ENCODE measurements around the gene GINS2.

Gene GINS2

GRCh38 chr16:85679870-85680269 lies 8.9 kb downstream of the GINS2 start:
- no peak for TF ChIP-seq CTCF (IDR thresholded peaks at IDR 0.05; ENCODE audit: low read depth, low read length)
- no peak for DNase-seq (ENCODE audit: low read depth, low spot score)
- no peak overlapping the region for H3K4me3 ChIP-seq (ENCODE audit: low read depth, low read length)
- in situ Hi-C loops (cut with HindIII; ENCODE audit: low sequenced_read_pairs), result no loop called here

- TF ChIP-seq CTCF (IDR thresholded peaks at IDR 0.05; ENCODE audit: low read depth, low read length), result no peak
- H3K4me3 ChIP-seq (ENCODE audit: low read depth, low read length), result no peak overlapping the region
- DNase-seq (ENCODE audit: low read depth, low spot score), result no peak
- in situ Hi-C loops (cut with HindIII; ENCODE audit: low sequenced_read_pairs), result no loop called here
Measured at GRCh38 chr16:85678821-85679220, 9.9 kb downstream of the GINS2 start.

GRCh38 chr16:85678016-85678415 lies 10.7 kb downstream of the GINS2 start:
- no peak for TF ChIP-seq CTCF (IDR thresholded peaks at IDR 0.05; ENCODE audit: low read depth, low read length)
- no peak for DNase-seq (ENCODE audit: low read depth, low spot score)
- no peak overlapping the region for H3K4me3 ChIP-seq (ENCODE audit: low read depth, low read length)
- in situ Hi-C loops (cut with HindIII; ENCODE audit: low sequenced_read_pairs), result no loop called here

GRCh38 chr16:85677383-85677967 lies 11.3 kb downstream of the GINS2 start:
- in situ Hi-C loops (cut with HindIII; ENCODE audit: low sequenced_read_pairs), result no loop called here
- no peak for DNase-seq (ENCODE audit: low read depth, low spot score)

GRCh38 chr16:85676466-85676865 lies 12.3 kb downstream of the GINS2 start:
- no peak for DNase-seq (ENCODE audit: low read depth, low spot score)
- in situ Hi-C loops (cut with HindIII; ENCODE audit: low sequenced_read_pairs), result no loop called here
- no peak overlapping the region for H3K4me3 ChIP-seq (ENCODE audit: low read depth, low read length)
- TF ChIP-seq CTCF (IDR thresholded peaks at IDR 0.05; ENCODE audit: low read depth, low read length), result no peak

More at GRCh38 chr16:85677383-85677967, 11.3 kb downstream of the GINS2 start:
- H3K4me3 ChIP-seq (ENCODE audit: low read depth, low read length), result no peak overlapping the region
- TF ChIP-seq CTCF (IDR thresholded peaks at IDR 0.05; ENCODE audit: low read depth, low read length), result no peak

GRCh38 chr16:85675251-85675874 lies 13.4 kb downstream of the GINS2 start:
- TF ChIP-seq CTCF (IDR thresholded peaks at IDR 0.05; ENCODE audit: low read depth, low read length), result peak; percentile 65
- in situ Hi-C loops (cut with HindIII; ENCODE audit: low sequenced_read_pairs), result no loop called here
- no peak overlapping the region for H3K4me3 ChIP-seq (ENCODE audit: low read depth, low read length)
- DNase-seq (ENCODE audit: low read depth, low spot score), result peak; percentile 44

Measured in astrocyte of the spinal cord (primary cell).